GM19438 (cell line): ENCODE data around the gene THSD7B.
"Not testable (repeated sequence)": the region's sequence is repeated elsewhere in the genome, so short reads cannot be mapped to it uniquely, and the experiment has no call there.

Experiments used
- ATAC-seq: cut with Tn5 transposase; IDR thresholded peaks from one replicate; pipeline ENCODE4 v1.9.1; 2021; ENCODE audit warnings: low read depth; ENCODE audit not compliant: unreplicated experiment

THSD7B gene

GRCh38 chr2:137020452-137021196, 255.3 kb downstream of the THSD7B start:
- ATAC-seq = no peak

GRCh38 chr2:137021763-137022162, 256.4 kb downstream of the THSD7B start:
- ATAC-seq = no peak

- no peak for ATAC-seq
Measured at GRCh38 chr2:137023205-137023604, 257.9 kb downstream of the THSD7B start.

GRCh38 chr2:137031731-137032130, 266.4 kb downstream of the THSD7B start:
- no peak for ATAC-seq

- ATAC-seq = no peak
Measured at GRCh38 chr2:137036619-137037018, 271.3 kb downstream of the THSD7B start.

GRCh38 chr2:137039482-137040152, 274.3 kb downstream of the THSD7B start:
- ATAC-seq = no peak

GRCh38 chr2:137047369-137047768, 282.0 kb downstream of the THSD7B start:
- no peak for ATAC-seq

- no peak for ATAC-seq
Measured at GRCh38 chr2:137048455-137048854, 283.1 kb downstream of the THSD7B start.

- ATAC-seq = no peak
Measured at GRCh38 chr2:137049518-137049917, 284.2 kb downstream of the THSD7B start.

- no peak for ATAC-seq
Measured at GRCh38 chr2:137050949-137051348, 285.6 kb downstream of the THSD7B start.

GRCh38 chr2:137051778-137052398, 286.5 kb downstream of the THSD7B start:
- no peak for ATAC-seq

GRCh38 chr2:137056704-137057103, 291.4 kb downstream of the THSD7B start:
- ATAC-seq = no peak

GRCh38 chr2:137076111-137076765, 310.9 kb downstream of the THSD7B start:
- not testable (repeated sequence) for ATAC-seq

GRCh38 chr2:137091704-137092103, 326.4 kb downstream of the THSD7B start:
- ATAC-seq = no peak

GRCh38 chr2:137093116-137093515, 327.8 kb downstream of the THSD7B start:
- no peak for ATAC-seq

- no peak for ATAC-seq
Measured at GRCh38 chr2:137096187-137096586, 330.8 kb downstream of the THSD7B start.

- ATAC-seq = no peak
Measured at GRCh38 chr2:137096693-137097092, 331.3 kb downstream of the THSD7B start.

GRCh38 chr2:137101814-137102213, 336.5 kb downstream of the THSD7B start:
- ATAC-seq = not testable (repeated sequence)

- no peak for ATAC-seq
Measured at GRCh38 chr2:137107904-137108303, 342.6 kb downstream of the THSD7B start.

GRCh38 chr2:137111896-137112295, 346.6 kb downstream of the THSD7B start:
- ATAC-seq = no peak
